ENCODE data around the gene FEN1.

DNA sequence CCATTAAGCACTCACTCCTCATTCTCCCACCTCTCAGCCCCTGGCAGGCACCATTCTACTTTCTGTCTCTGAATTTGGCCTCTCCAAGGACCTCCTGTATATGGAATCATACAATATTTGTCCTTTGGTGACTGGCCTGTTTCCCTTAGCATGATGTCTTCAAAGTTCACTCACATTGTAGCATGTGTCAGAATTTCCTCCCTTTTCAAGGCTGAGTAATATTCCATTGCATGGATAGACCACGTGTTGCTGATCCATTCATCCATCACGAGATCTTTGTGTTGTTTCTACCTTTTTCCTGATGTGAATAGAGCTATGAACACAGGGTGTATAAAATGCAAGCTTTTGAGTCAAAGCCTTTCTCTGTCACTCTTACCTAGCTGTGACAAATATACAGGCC is 47.0 kb downstream of the FEN1 start:
- TF ChIP-seq, protein P1, sequence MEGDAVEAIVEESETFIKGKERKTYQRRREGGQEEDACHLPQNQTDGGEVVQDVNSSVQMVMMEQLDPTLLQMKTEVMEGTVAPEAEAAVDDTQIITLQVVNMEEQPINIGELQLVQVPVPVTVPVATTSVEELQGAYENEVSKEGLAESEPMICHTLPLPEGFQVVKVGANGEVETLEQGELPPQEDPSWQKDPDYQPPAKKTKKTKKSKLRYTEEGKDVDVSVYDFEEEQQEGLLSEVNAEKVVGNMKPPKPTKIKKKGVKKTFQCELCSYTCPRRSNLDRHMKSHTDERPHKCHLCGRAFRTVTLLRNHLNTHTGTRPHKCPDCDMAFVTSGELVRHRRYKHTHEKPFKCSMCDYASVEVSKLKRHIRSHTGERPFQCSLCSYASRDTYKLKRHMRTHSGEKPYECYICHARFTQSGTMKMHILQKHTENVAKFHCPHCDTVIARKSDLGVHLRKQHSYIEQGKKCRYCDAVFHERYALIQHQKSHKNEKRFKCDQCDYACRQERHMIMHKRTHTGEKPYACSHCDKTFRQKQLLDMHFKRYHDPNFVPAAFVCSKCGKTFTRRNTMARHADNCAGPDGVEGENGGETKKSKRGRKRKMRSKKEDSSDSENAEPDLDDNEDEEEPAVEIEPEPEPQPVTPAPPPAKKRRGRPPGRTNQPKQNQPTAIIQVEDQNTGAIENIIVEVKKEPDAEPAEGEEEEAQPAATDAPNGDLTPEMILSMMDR (IDR thresholded peaks at IDR 0.05): no peak
- no peak for TF ChIP-seq POLR2AphosphoS5 (IDR thresholded peaks at IDR 0.05; ENCODE audit: insufficient read depth in 1 of 2, low read depth in 1 of 2)

All from vagina (tissue), 2 donors.